Activated T-cell treated with anti-CD3 and anti-CD28 coated beads, Interleukin-2, amount 50 U/mL, for 1 hour (primary cell): Measurements from ENCODE around the gene LY6G6C.

Experiments
- DNase-seq: peaks from one replicate; pipeline ENCODE4 v3.0.0-alpha.2; 2020

LY6G6C gene

GRCh38 chr6:31721351-31722020 is at the start of gene LY6G6C:
TSS of gene LY6G6C (minus strand) at chr6:31721746. CDS start at chr6:31721679, 67 bp downstream.
- DNase-seq = no peak

GRCh38 chr6:31770860-31771259 is 49.3 kb upstream of the LY6G6C start:
- DNase-seq = no peak

- DNase-seq = peak; percentile 84
Measured at GRCh38 chr6:31769684-31770371, 48.3 kb upstream of the LY6G6C start.

GRCh38 chr6:31768363-31769257 is 47.1 kb upstream of the LY6G6C start:
- no peak for DNase-seq

- DNase-seq = no peak
Measured at GRCh38 chr6:31767096-31767645, 45.6 kb upstream of the LY6G6C start.

- DNase-seq = no peak
Measured at GRCh38 chr6:31765910-31766794, 44.6 kb upstream of the LY6G6C start.

- DNase-seq = no peak
Measured at GRCh38 chr6:31765559-31765909, 44.0 kb upstream of the LY6G6C start.

GRCh38 chr6:31764198-31764597 is 42.7 kb upstream of the LY6G6C start:
- DNase-seq = no peak

GRCh38 chr6:31763619-31763940 is 42.0 kb upstream of the LY6G6C start:
- DNase-seq = no peak

- no peak for DNase-seq
Measured at GRCh38 chr6:31762878-31763618, 41.5 kb upstream of the LY6G6C start.

GRCh38 chr6:31762356-31762755 is 40.8 kb upstream of the LY6G6C start, which contains the start of gene SAPCD1:
TSS of gene SAPCD1 (plus strand) at chr6:31762656. CDS start at chr6:31763055, 399 bp downstream.
- no peak for DNase-seq

- DNase-seq = no peak
Measured at GRCh38 chr6:31761343-31761742, 39.8 kb upstream of the LY6G6C start.

- no peak for DNase-seq
Measured at GRCh38 chr6:31760790-31761189, 39.2 kb upstream of the LY6G6C start.

GRCh38 chr6:31758281-31758680 is 36.7 kb upstream of the LY6G6C start:
- DNase-seq = no peak

- DNase-seq = no peak
Measured at GRCh38 chr6:31752739-31753319, 31.3 kb upstream of the LY6G6C start.

GRCh38 chr6:31750411-31751022 is 29.0 kb upstream of the LY6G6C start:
- no peak for DNase-seq

- DNase-seq = no peak
Measured at GRCh38 chr6:31749301-31750036, 27.9 kb upstream of the LY6G6C start.

- DNase-seq = no peak
Measured at GRCh38 chr6:31744422-31744821, 22.9 kb upstream of the LY6G6C start.

GRCh38 chr6:31742894-31743293 is 21.3 kb upstream of the LY6G6C start:
- no peak for DNase-seq

GRCh38 chr6:31741815-31742214 is 20.3 kb upstream of the LY6G6C start:
- no peak for DNase-seq
